RWPE1 (cell line): ENCODE measurements around the gene SPRN.

Experiments
- CTCF ChIA-PET: fragments of 350-600 bp; sonication (Branson Sonifier 250); formaldehyde crosslinking; extraction: SDS; loops from one replicate; lab custom pipeline; 2021; lab: Yijun Ruan, JAX
- POLR2A ChIA-PET: fragments of 400-600 bp; formaldehyde crosslinking; extraction: SDS; loops from one replicate; lab custom pipeline; 2020; ENCODE audit warnings: antibody characterized with exemption; ENCODE audit not compliant: low non-redundant PET; lab: Yijun Ruan, JAX
- DNase-seq: peaks from one replicate; pipeline ENCODE4 v3.0.0; 2012; ENCODE audit warnings: low spot score
- H3K27ac ChIP-seq: fragments of 450-650 bp; 2 replicates; pipeline ENCODE4 v1.5.1; 2017
- CTCF ChIP-seq: fragments of 450-650 bp; conservative IDR thresholded peaks from 2 replicates; pipeline ENCODE4 v1.5.1; 2017; ENCODE audit warnings: low read depth, mild to moderate bottlenecking

Gene SPRN

GRCh38 chr10:133451346-133451745, 26.9 kb upstream of the SPRN start:
- no peak for DNase-seq
- no peak overlapping the region for H3K27ac ChIP-seq
- CTCF ChIA-PET = no interaction called here
- no peak for TF ChIP-seq CTCF
- POLR2A ChIA-PET = no interaction called here

GRCh38 chr10:133448120-133448519, 23.7 kb upstream of the SPRN start:
- CTCF ChIA-PET = no interaction called here
- DNase-seq = no peak

GRCh38 chr10:133446979-133447378, 22.6 kb upstream of the SPRN start:
- no peak overlapping the region for H3K27ac ChIP-seq
- POLR2A ChIA-PET = no interaction called here
- no peak for DNase-seq
- TF ChIP-seq CTCF = no peak
- CTCF ChIA-PET = no interaction called here

More at GRCh38 chr10:133448120-133448519, 23.7 kb upstream of the SPRN start:
- POLR2A ChIA-PET = no interaction called here
- TF ChIP-seq CTCF = no peak
- H3K27ac ChIP-seq = no peak overlapping the region

GRCh38 chr10:133445751-133446708, 21.6 kb upstream of the SPRN start:
- DNase-seq = no peak
- no peak overlapping the region for H3K27ac ChIP-seq
- no peak for TF ChIP-seq CTCF
- CTCF ChIA-PET = interaction anchor here (0.7 kb wide), 1 partner anchor 114 kb away, joined by 3 read pairs; no protein-coding TSS in a partner anchor
- POLR2A ChIA-PET = no interaction called here

- TF ChIP-seq CTCF = no peak
- DNase-seq = no peak
- H3K27ac ChIP-seq = no peak overlapping the region
- ChIA-PET POLR2A (no interaction called here), CTCF (interaction anchor here (0.7 kb wide), 1 partner anchor 114 kb away, joined by 3 read pairs; no protein-coding TSS in a partner anchor)
Measured at GRCh38 chr10:133445268-133445732, 20.9 kb upstream of the SPRN start.

- CTCF ChIA-PET = interaction anchor here (0.7 kb wide), 1 partner anchor 113 kb away, joined by 3 read pairs; no protein-coding TSS in a partner anchor
- no peak for TF ChIP-seq CTCF
- no peak for DNase-seq
- POLR2A ChIA-PET = no interaction called here
- H3K27ac ChIP-seq = no peak overlapping the region
Measured at GRCh38 chr10:133444342-133445267, 20.2 kb upstream of the SPRN start.
